ENCODE data around the gene CCDC88C.

Gene CCDC88C

GRCh38 chr14:91397965-91398591 lies 19.5 kb downstream of the CCDC88C start:
- FAIRE-seq, result no peak
- DNase-seq (ENCODE audit: low spot score), result no peak

DNA sequence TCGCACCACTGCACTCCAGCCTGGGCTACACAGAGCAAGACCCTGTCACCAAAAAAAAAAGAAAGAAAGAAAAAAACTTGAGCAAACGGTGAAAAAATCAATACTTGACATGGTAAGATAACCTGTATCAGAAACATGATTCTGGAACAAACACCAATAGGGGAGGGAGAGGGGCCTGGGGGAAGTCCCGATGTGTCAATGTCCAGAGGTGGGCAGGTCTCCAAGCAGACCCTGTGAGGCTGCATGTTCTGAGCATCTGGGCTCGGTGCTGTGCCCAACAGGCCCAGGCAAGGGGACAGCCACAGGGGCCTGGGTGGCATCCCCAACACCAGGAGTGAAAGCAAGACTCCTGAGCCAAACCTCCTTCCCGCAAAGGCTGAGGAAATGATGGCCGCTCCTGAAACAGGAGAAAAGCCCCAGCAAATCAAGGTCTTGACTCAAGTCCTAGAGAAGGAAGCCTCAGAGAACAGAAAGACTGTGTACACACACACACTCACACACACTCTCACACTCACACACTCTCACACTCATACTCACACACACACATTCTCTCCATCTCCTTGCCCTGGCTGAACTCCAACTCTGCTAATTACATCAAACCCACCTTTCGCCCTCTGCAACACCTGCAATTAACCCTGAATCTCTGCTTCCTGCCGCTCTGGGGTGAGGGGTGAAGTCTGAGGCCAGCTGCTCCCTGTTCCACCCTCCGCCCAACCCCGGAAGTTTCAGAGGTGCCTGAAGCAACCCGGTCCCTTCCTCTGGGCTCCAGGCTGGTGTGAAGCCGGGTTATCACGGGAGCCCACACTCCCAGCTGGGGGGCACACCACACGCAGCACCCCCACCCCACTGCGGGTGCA lies 20.4 kb downstream of the CCDC88C start:
- FAIRE-seq (no peak), DNase-seq (ENCODE audit: low spot score) (no peak)

GRCh38 chr14:91396013-91396660 lies 21.5 kb downstream of the CCDC88C start:
- no peak for FAIRE-seq
- no peak for DNase-seq (ENCODE audit: low spot score)

DNA sequence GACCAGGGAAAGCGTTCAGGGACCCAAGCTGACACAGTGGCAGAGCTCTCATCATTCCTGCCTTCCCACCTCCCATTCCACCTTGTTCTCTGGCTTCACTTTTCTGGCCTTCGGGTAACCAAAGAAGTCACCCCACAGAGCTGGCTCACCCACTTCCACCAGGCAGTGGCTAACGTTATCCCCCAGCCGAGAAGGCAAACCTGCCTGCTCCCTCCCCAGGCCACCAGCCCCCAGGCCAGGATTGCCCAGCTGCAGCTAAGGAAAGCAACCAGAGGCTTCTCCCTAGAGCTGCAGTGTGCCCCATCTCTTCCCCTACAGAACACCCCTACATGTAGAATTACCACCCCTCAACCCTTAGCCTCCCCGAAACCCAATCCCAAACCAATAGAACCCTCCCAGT lies 22.2 kb downstream of the CCDC88C start:
- FAIRE-seq, result no peak
- no peak for DNase-seq (ENCODE audit: low spot score)

- FAIRE-seq (no peak), DNase-seq (ENCODE audit: low spot score) (no peak)
Measured at GRCh38 chr14:91394105-91395081, 23.2 kb downstream of the CCDC88C start.

DNA sequence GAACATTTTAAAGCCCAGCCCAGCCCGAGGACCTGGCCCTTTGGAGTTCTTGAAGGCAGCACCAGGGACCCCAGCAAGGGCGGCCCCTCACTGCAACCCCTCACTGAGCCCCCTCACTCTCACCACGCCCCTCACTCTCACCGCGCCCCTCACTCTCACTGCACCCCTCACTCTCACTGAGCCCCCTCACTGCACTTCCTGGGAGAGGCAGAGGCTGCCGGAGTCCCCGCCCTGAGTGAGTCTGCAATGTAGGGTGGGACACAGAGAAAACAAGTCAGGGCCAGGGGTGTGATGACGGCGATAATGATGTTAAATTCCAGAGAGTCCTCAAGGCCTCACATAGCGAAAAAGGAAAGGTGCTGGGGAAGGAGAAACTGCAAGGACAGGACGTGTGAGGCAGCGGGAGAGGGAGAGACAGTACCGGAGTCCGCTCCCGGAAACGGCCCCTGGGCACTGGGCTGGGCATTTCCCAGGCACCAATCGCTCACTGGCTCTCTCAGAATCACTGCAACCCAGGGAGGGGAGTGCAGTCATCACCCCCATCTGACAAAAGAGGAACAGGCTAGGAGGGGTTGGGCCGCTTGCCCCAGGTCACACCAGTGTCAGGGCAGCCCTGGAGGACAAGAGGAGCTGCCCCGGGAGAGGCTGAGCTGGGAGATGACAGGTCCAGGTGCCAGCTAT lies 24.9 kb downstream of the CCDC88C start:
- FAIRE-seq (no peak), DNase-seq (ENCODE audit: low spot score) (no peak)

- FAIRE-seq (no peak), DNase-seq (ENCODE audit: low spot score) (no peak)
Measured at GRCh38 chr14:91390165-91390778, 27.3 kb downstream of the CCDC88C start.

GRCh38 chr14:91389150-91389549 lies 28.5 kb downstream of the CCDC88C start:
- DNase-seq (ENCODE audit: low spot score) (no peak), FAIRE-seq (no peak)

DNA sequence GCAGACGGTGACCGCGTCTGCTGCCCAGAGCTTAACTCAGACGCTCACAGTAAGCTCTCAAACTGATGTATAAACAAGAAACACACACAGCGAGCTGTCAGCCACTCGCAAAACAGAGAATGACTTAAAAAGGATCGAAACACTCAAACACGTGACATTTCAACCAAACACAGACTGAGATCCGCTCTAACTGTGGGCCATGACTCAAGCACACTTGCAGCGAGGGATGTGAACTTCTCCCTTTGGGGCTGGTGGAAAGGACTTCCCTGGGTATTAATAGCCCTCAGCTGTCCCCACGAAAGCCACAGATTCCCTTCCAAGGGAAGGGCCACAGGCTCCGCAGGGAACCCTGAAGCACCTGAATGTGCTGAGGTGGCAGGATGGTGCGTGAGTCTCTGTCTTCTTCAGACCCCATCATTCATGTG lies 29.1 kb downstream of the CCDC88C start:
- DNase-seq (ENCODE audit: low spot score), result no peak
- FAIRE-seq, result no peak

DNA sequence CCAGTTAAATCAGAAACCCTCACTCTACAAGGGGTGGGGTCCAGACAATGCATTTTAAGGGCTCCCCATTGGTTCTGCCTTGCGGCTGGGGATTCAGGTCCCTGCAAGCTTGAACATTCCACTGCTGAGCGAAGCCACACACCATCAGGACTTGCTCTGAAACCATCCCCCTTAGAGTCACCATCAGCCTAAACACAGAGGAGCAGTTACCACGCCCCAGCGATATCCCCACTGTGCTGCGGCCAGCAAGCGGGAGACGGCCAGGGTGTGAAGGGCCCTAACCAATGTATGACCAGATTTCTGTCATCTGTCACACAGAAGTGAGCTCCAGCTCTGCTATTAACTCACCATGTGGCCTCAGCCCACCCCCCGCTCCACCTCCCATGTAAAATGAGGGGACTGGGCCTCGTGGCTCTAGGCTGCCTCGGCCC lies 29.7 kb downstream of the CCDC88C start:
- DNase-seq (ENCODE audit: low spot score) (no peak), FAIRE-seq (no peak)

GRCh38 chr14:91387169-91387835 lies 30.3 kb downstream of the CCDC88C start:
- DNase-seq (ENCODE audit: low spot score) (no peak), FAIRE-seq (no peak)

DNA sequence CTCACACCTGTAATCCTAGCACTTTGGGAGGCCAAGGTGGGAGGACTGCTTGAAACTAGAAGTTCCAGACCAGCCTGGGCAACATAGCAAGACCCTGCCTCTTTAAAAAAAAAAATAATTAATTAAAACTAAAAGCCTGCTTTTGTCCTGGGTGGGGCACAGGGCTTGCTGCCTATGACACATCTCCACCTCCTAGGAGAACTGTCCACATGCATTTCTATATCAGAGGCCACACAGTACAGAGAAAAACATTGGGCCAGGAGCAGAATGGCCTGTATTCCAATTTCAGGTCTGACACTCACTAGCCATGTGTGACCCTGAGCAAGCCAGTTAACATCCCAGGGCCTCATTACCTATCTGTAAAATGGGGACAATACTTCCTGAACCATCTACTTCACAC lies 31.9 kb downstream of the CCDC88C start:
- no peak for FAIRE-seq
- DNase-seq (ENCODE audit: low spot score), result no peak

DNA sequence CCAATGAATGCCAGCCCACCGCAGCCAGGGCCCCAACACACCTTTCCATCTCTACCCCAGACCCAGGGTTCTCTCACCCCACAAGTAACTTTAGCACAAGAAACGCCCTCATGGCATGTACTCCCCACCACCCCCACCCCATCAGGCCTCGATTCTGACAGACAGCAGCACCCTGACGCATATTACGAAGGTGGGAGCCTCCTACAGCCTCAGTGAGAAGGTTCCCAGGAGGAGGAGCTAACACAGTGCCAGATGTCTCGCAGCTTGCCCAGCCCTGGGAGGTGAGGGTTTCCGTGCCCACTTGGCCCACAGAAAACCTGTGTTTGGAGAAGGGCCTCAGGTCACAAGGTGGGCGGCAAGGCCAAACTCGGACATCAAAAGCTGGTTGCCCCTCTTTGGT lies 32.4 kb downstream of the CCDC88C start:
- no peak for DNase-seq (ENCODE audit: low spot score)
- FAIRE-seq, result no peak

DNA sequence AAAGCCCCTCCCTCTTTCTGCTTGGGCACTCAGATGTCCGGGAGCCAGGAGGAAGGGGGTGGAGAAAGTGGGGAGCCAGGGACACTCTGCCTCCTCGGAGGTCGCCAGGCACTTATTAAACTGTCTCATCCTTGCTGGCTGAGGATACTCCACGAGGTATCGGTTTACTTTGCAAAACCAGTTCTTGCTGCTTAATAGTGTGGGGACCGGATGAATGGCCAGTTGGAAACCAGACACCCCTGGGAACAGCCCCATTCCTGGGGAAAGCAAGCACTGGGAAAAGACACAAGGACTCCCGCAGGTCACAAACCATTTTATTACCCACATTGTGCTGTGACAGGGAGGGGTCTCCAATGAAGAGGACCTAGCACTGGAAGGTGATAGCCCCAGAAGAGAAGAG lies 34.2 kb downstream of the CCDC88C start:
- DNase-seq (ENCODE audit: low spot score), result no peak
- no peak for FAIRE-seq

GRCh38 chr14:91381801-91382670 lies 35.6 kb downstream of the CCDC88C start:
- no peak for FAIRE-seq
- DNase-seq (ENCODE audit: low spot score), result no peak

- peak; percentile 9 for DNase-seq (ENCODE audit: low spot score)
- FAIRE-seq, result no peak
Measured at GRCh38 chr14:91380610-91381371, 36.8 kb downstream of the CCDC88C start.

- FAIRE-seq, result no peak
- DNase-seq (ENCODE audit: low spot score), result no peak
Measured at GRCh38 chr14:91380123-91380522, 37.5 kb downstream of the CCDC88C start.

- FAIRE-seq (no peak), DNase-seq (ENCODE audit: low spot score) (no peak)
Measured at GRCh38 chr14:91379579-91379932, 38.1 kb downstream of the CCDC88C start.
